K562 (cell line): ENCODE data around the gene CD74. TPM values are rescaled to one million over a fixed set of nuclear protein-coding genes. Genes with fewer than 3 reads are reported as not detected.

Experiments used
- ETV6 ChIP-seq, 3 experiments: fragments of 150-350 bp in 1 of 3; sonication (generic) in 1 of 3; formaldehyde crosslinking in 1 of 3; IDR thresholded peaks; 2 replicates each; pipeline versions ENCODE4 v1.6.1 to v1.8.0; 2014 to 2022; ENCODE audit warnings: borderline replicate concordance in 2 of 3, low read depth in 2 of 3, antibody characterized with exemption in 1 of 3, low read length in 1 of 3, mild to moderate bottlenecking in 1 of 3, missing genetic modification reagents in 1 of 3
- FOXK1 ChIP-seq: sonication (generic); formaldehyde crosslinking; IDR thresholded peaks from 2 replicates; pipeline ENCODE4 v1.8.0; 2022; ENCODE audit warnings: missing genetic modification reagents, mild to moderate bottlenecking, borderline replicate concordance
- HDAC1 ChIP-seq, 2 experiments: fragments of 450-650 bp; IDR thresholded peaks; 2 replicates each; pipeline ENCODE4 v1.6.1; 2016 to 2017; ENCODE audit warnings: inconsistent platforms in 1 of 2, mild to moderate bottlenecking in 1 of 2, moderate library complexity in 1 of 2
- HMG20B ChIP-seq: fragments of 250-450 bp; sonication (Bioruptor Pico); IDR thresholded peaks from 2 replicates; pipeline ENCODE4 v1.5.0; 2021; ENCODE audit warnings: mild to moderate bottlenecking
- HMGN3 ChIP-seq: IDR thresholded peaks from 2 replicates; pipeline ENCODE4 v1.6.1; 2011; ENCODE audit warnings: borderline replicate concordance, low read depth, mild to moderate bottlenecking, mixed read lengths, low read length; ENCODE audit not compliant: insufficient read length; ENCODE audit errors: extremely low read depth
- KDM5B ChIP-seq: fragments of 200-600 bp; sonication (generic); IDR thresholded peaks from 2 replicates; pipeline ENCODE4 v1.6.1; 2012; ENCODE audit warnings: low read depth, mild to moderate bottlenecking, moderate library complexity, low read length, control low read depth, inconsistent platforms; ENCODE audit not compliant: insufficient replicate concordance
- LEF1 ChIP-seq: fragments of 450-650 bp; IDR thresholded peaks from 2 replicates; pipeline ENCODE4 v1.6.1; 2016; ENCODE audit warnings: mild to moderate bottlenecking
- NFATC3 ChIP-seq: fragments of 450-650 bp; IDR thresholded peaks from 2 replicates; pipeline ENCODE4 v1.6.1; 2017; ENCODE audit warnings: mild to moderate bottlenecking
- NR2C2 ChIP-seq, 2 experiments: fragments of 200-800 bp in 1 of 2; sonication (Bioruptor generic) in 1 of 2; sonication (generic) in 1 of 2; formaldehyde crosslinking in 1 of 2; IDR thresholded peaks; 2 replicates each; pipeline versions ENCODE4 v1.6.1 to v1.8.0; 2016 to 2022; ENCODE audit warnings: mild to moderate bottlenecking in 1 of 2, missing compliant biosample characterization in 1 of 2, missing genetic modification characterization in 1 of 2, missing genetic modification reagents in 1 of 2
- NR2F6 ChIP-seq: fragments of 450-650 bp; formaldehyde crosslinking; IDR thresholded peaks from 2 replicates; pipeline ENCODE4 v1.4.0; 2020; ENCODE audit warnings: mild to moderate bottlenecking
- POLR2A ChIP-seq: fragments of 450-650 bp; conservative IDR thresholded peaks from 2 replicates; pipeline ENCODE4 v1.6.1; 2016
- SAP30 ChIP-seq: fragments of 200-600 bp; sonication (generic); IDR thresholded peaks from 2 replicates; pipeline ENCODE4 v1.6.1; 2012; ENCODE audit warnings: borderline replicate concordance, low read depth, mild to moderate bottlenecking, moderate library complexity, low read length, control low read depth, inconsistent platforms; ENCODE audit not compliant: insufficient read depth, poor library complexity, severe bottlenecking
- SMAD4 ChIP-seq: fragments of 250-450 bp; sonication (Bioruptor Pico); conservative IDR thresholded peaks from 2 replicates; pipeline ENCODE4 v1.8.0; 2021; ENCODE audit warnings: inconsistent platforms, mild to moderate bottlenecking, moderate library complexity
- SREBF1 ChIP-seq: fragments of 150-350 bp; IDR thresholded peaks from 2 replicates; pipeline ENCODE4 v1.6.1; 2014; ENCODE audit warnings: antibody characterized with exemption, low read depth, low read length, borderline replicate concordance
- STAT5B ChIP-seq: fragments of 250-450 bp; sonication (Bioruptor Pico); IDR thresholded peaks from 2 replicates; pipeline ENCODE4 v1.8.0; 2021; ENCODE audit warnings: mild to moderate bottlenecking, inconsistent platforms
- TAF7 ChIP-seq: fragments of 450-650 bp; IDR thresholded peaks from 2 replicates; pipeline ENCODE4 v1.6.1; 2016; ENCODE audit warnings: missing genetic modification characterization, missing compliant biosample characterization
- TEAD4 ChIP-seq, 2 experiments: sonication (generic) in 1 of 2; formaldehyde crosslinking in 1 of 2; IDR thresholded peaks; 2 replicates each; pipeline versions ENCODE4 v1.6.1 to v1.8.0; 2012 to 2022; ENCODE audit warnings: borderline replicate concordance in 1 of 2, inconsistent platforms in 1 of 2, low read length in 1 of 2, mild to moderate bottlenecking in 1 of 2, missing genetic modification reagents in 1 of 2
- THRAP3 ChIP-seq: fragments of 450-650 bp; IDR thresholded peaks from 2 replicates; pipeline ENCODE4 v1.6.1; 2016; ENCODE audit warnings: mild to moderate bottlenecking, inconsistent platforms, borderline replicate concordance
- ZBED1 ChIP-seq: IDR thresholded peaks from 2 replicates; pipeline ENCODE4 v1.6.1; 2014
- ZC3H11A ChIP-seq: IDR thresholded peaks from 2 replicates; pipeline ENCODE4 v1.6.1; 2012; ENCODE audit warnings: low read depth, low read length, improper control_type of control experiment
- ZFP30 ChIP-seq: fragments of 250-450 bp; sonication (Bioruptor Pico); IDR thresholded peaks from 2 replicates; pipeline ENCODE4 v1.8.0; 2022; ENCODE audit warnings: moderate library complexity, mild to moderate bottlenecking, inconsistent platforms, borderline replicate concordance
- ZFPM2 ChIP-seq: fragments of 250-450 bp; sonication (Bioruptor Pico); IDR thresholded peaks from 2 replicates; pipeline ENCODE4 v1.5.1; 2022; ENCODE audit warnings: mild to moderate bottlenecking
- ZFX ChIP-seq: sonication (generic); formaldehyde crosslinking; IDR thresholded peaks from 2 replicates; pipeline ENCODE4 v1.8.0; 2022; ENCODE audit warnings: mild to moderate bottlenecking, missing genetic modification reagents, moderate library complexity
- ZNF3 ChIP-seq: fragments of 250-450 bp; sonication (Bioruptor Pico); IDR thresholded peaks from 2 replicates; pipeline ENCODE4 v1.5.0; 2021; ENCODE audit warnings: mild to moderate bottlenecking, moderate library complexity
- ZNF316 ChIP-seq: fragments of 450-650 bp; IDR thresholded peaks from 2 replicates; pipeline ENCODE4 v1.6.1; 2016
- ZNF384 ChIP-seq: IDR thresholded peaks from 2 replicates; pipeline ENCODE4 v1.6.1; 2012; ENCODE audit warnings: low read depth, low read length, improper control_type of control experiment
- ZNF668 ChIP-seq: fragments of 250-450 bp; sonication (Bioruptor Pico); IDR thresholded peaks from 2 replicates; pipeline ENCODE4 v1.8.0; 2022; ENCODE audit warnings: mild to moderate bottlenecking, inconsistent platforms
- ZNF77 ChIP-seq: fragments of 250-450 bp; sonication (Bioruptor Pico); IDR thresholded peaks from 2 replicates; pipeline ENCODE4 v1.5.0; 2020
- polyA plus RNA-seq, 8 experiments: library from polyadenylated mRNA; depleted of rRNA in 4 of 8; stranded (reverse) in 5 of 8; unstranded in 3 of 8; fragments of >200 nt; fragmentation: Nextera tagmentation in 2 of 8; fragmentation: Illumina TruSeq in 1 of 8; extraction: Ambion mirVana in 2 of 8; extraction: Trizol in 1 of 8; gene quantifications; 2 replicates each; pipeline versions ENCODE4 v1.2.1 to v1.2.3, GENCODE V29; 2011 to 2014; ENCODE audit warnings: inconsistent platforms in 1 of 8, missing spikeins in 1 of 8
- total RNA-seq, 7 experiments: library from RNA; depleted of rRNA in 6 of 7; stranded (reverse); fragments of >200 nt in 6 of 7; fragmentation: Illumina TruSeq in 2 of 7; extraction: Trizol in 2 of 7; gene quantifications; 2 replicates each; pipeline versions ENCODE4 v1.2.1 to v1.2.3, GENCODE V29; 2011 to 2021; ENCODE audit warnings: low replicate concordance in 1 of 7
- TF ChIP-seq, protein P1 (sequence below): sonication (generic); formaldehyde crosslinking; IDR thresholded peaks from 2 replicates; pipeline ENCODE4 v1.8.0; 2022; ENCODE audit warnings: mild to moderate bottlenecking, low read depth, missing genetic modification reagents

The CD74 gene
- total and polyA plus RNA-seq, 9 of the 15 experiments (the other 6 are each of a cell fraction or from before 2014, with no cell fraction given): 0.07 to 4.8 (median 0.32) TPM

GRCh38 chr5:150443242-150444075, 30.7 kb upstream of the CD74 start (continued):
- TF ChIP-seq FOXK1 (CRISPR knock-in tag) (no peak), TAF7 (no peak), ZC3H11A (no peak), ZNF668 (CRISPR knock-in tag) (no peak), ZFX (CRISPR knock-in tag) (no peak), SREBF1 (no peak), ZNF77 (CRISPR knock-in tag) (no peak), ZNF3 (no peak), ZFPM2 (CRISPR knock-in tag) (no peak), KDM5B (no peak), ZFP30 (CRISPR knock-in tag) (no peak), SAP30 (no peak), STAT5B (no peak), HDAC1 (IDR thresholded peaks at IDR 0.05) (no peak), NR2F6 (CRISPR knock-in tag) (no peak), ZBED1 (0 out of 2 replicates have a peak, but pooled peaks have one; percentile 60), SMAD4 (CRISPR knock-in tag) (no peak), NFATC3 (0 out of 2 replicates have a peak, but pooled peaks have one; percentile 34), NR2C2 (CRISPR knock-in tag; IDR thresholded peaks at IDR 0.05) (no peak), NR2C2 (tag; IDR thresholded peaks at IDR 0.05) (no peak), HMG20B (CRISPR knock-in tag) (no peak), POLR2A (peak; percentile 91), ETV6 (IDR thresholded peaks at IDR 0.05; ENCODE audit: borderline replicate concordance in 1 of 2, low read depth in 2 of 2, low read length in 1 of 2) (no peak), ETV6 (CRISPR knock-in tag; IDR thresholded peaks at IDR 0.05; ENCODE audit: borderline replicate concordance) (no peak), TEAD4 (IDR thresholded peaks at IDR 0.05; ENCODE audit: low read length) (peak; percentile 8; the same call in 1 of the 2 replicates), TEAD4 (CRISPR knock-in tag; IDR thresholded peaks at IDR 0.05; ENCODE audit: borderline replicate concordance) (no peak), LEF1 (no peak), HMGN3 (no peak), ZNF316 (no peak), ZNF384 (no peak), THRAP3 (peak; percentile 53)
- TF ChIP-seq, protein P1, sequence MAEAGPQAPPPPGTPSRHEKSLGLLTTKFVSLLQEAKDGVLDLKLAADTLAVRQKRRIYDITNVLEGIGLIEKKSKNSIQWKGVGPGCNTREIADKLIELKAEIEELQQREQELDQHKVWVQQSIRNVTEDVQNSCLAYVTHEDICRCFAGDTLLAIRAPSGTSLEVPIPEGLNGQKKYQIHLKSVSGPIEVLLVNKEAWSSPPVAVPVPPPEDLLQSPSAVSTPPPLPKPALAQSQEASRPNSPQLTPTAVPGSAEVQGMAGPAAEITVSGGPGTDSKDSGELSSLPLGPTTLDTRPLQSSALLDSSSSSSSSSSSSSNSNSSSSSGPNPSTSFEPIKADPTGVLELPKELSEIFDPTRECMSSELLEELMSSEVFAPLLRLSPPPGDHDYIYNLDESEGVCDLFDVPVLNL (CRISPR knock-in tag): no peak
